Parathyroid adenoma (tissue), 2 donors: ENCODE data around the gene FYB2.

Experiments used
- H2AFZ ChIP-seq: fragments of 300-600 bp; sonication (generic); one replicate; pipeline ENCODE4 v1.7.0; 2017; ENCODE audit warnings: antibody characterized with exemption, mild to moderate bottlenecking
- H3K27ac ChIP-seq: fragments of 300-600 bp; sonication (generic); one replicate; pipeline ENCODE4 v1.7.0; 2017
- H3K27me3 ChIP-seq: fragments of 300-600 bp; sonication (generic); one replicate; pipeline ENCODE4 v1.7.0; 2017; ENCODE audit warnings: low read length; ENCODE audit not compliant: control insufficient read depth, insufficient read depth
- H3K36me3 ChIP-seq: fragments of 300-600 bp; sonication (generic); one replicate; pipeline ENCODE4 v1.7.0; 2017; ENCODE audit warnings: low read length; ENCODE audit not compliant: control insufficient read depth, insufficient read depth
- H3K4me1 ChIP-seq: fragments of 300-600 bp; sonication (generic); one replicate; pipeline ENCODE4 v1.7.0; 2017; ENCODE audit warnings: control low read depth
- H3K4me2 ChIP-seq: fragments of 300-600 bp; sonication (generic); one replicate; pipeline ENCODE4 v1.7.0; 2017; ENCODE audit warnings: low read length
- H3K4me3 ChIP-seq: fragments of 300-600 bp; sonication (generic); one replicate; pipeline ENCODE4 v1.7.0; 2017; ENCODE audit warnings: low read depth, low read length
- H3K79me2 ChIP-seq: fragments of 300-600 bp; sonication (generic); one replicate; pipeline ENCODE4 v1.7.0; 2017; ENCODE audit warnings: control low read depth
- H3K9ac ChIP-seq: fragments of 300-600 bp; sonication (generic); one replicate; pipeline ENCODE4 v1.7.0; 2017; ENCODE audit warnings: mild to moderate bottlenecking
- H3K9me3 ChIP-seq: fragments of 300-600 bp; sonication (generic); one replicate; pipeline ENCODE4 v1.7.0; 2017; ENCODE audit warnings: low read length; ENCODE audit not compliant: control insufficient read depth
- TF ChIP-seq, protein P1 (sequence below): fragments of 300-600 bp; sonication (generic); IDR thresholded peaks from one replicate; pipeline ENCODE4 v1.7.0; 2017; ENCODE audit warnings: antibody characterized with exemption, mild to moderate bottlenecking
- donor health status: primary hyperparathyroidism.

Gene FYB2

GRCh38 chr1:56821462-56821797 lies 2.2 kb upstream of the FYB2 start:
- H3K4me3 ChIP-seq = no peak overlapping the region
- no peak overlapping the region for H3K9ac ChIP-seq
- H3K27ac ChIP-seq = no peak overlapping the region
- no peaks in the 10 kb centered on the region for H3K9me3 ChIP-seq
- H3K4me2 ChIP-seq = no peak overlapping the region
- H2AFZ ChIP-seq = no peak overlapping the region
- no peaks in the 10 kb centered on the region for H3K4me1 ChIP-seq
- no peaks in the 10 kb centered on the region for H3K36me3 ChIP-seq
- H3K27me3 ChIP-seq = no peaks in the 10 kb centered on the region
- TF ChIP-seq, protein P1, sequence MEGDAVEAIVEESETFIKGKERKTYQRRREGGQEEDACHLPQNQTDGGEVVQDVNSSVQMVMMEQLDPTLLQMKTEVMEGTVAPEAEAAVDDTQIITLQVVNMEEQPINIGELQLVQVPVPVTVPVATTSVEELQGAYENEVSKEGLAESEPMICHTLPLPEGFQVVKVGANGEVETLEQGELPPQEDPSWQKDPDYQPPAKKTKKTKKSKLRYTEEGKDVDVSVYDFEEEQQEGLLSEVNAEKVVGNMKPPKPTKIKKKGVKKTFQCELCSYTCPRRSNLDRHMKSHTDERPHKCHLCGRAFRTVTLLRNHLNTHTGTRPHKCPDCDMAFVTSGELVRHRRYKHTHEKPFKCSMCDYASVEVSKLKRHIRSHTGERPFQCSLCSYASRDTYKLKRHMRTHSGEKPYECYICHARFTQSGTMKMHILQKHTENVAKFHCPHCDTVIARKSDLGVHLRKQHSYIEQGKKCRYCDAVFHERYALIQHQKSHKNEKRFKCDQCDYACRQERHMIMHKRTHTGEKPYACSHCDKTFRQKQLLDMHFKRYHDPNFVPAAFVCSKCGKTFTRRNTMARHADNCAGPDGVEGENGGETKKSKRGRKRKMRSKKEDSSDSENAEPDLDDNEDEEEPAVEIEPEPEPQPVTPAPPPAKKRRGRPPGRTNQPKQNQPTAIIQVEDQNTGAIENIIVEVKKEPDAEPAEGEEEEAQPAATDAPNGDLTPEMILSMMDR = no peak
- H3K79me2 ChIP-seq = no peaks in the 10 kb centered on the region

GRCh38 chr1:56820755-56821461 lies 1.7 kb upstream of the FYB2 start:
- Histone ChIP-seq H3K27ac (no peak overlapping the region), H3K9me3 (no peaks in the 10 kb centered on the region), H3K27me3 (no peaks in the 10 kb centered on the region), H3K9ac (no peak overlapping the region), H3K4me3 (no peak overlapping the region), H3K36me3 (no peaks in the 10 kb centered on the region), H3K4me1 (no peaks in the 10 kb centered on the region), H3K4me2 (no peak overlapping the region), H2AFZ (no peak overlapping the region), H3K79me2 (no peaks in the 10 kb centered on the region)
- TF ChIP-seq, protein P1 = peak; percentile 88

GRCh38 chr1:56817716-56818463 lies 1.3 kb downstream of the FYB2 start:
- H3K9ac ChIP-seq = no peak overlapping the region
- no peaks in the 10 kb centered on the region for H3K27me3 ChIP-seq
- no peak overlapping the region for H2AFZ ChIP-seq
- no peaks in the 10 kb centered on the region for H3K9me3 ChIP-seq
- no peaks in the 10 kb centered on the region for H3K79me2 ChIP-seq
- no peaks in the 10 kb centered on the region for H3K36me3 ChIP-seq
- TF ChIP-seq, protein P1 = no peak
- H3K4me1 ChIP-seq = no peaks in the 10 kb centered on the region
- H3K4me2 ChIP-seq = peak overlapping the region; percentile 76
- peak overlapping the region; percentile 61 for H3K4me3 ChIP-seq
- H3K27ac ChIP-seq = no peak overlapping the region

DNA sequence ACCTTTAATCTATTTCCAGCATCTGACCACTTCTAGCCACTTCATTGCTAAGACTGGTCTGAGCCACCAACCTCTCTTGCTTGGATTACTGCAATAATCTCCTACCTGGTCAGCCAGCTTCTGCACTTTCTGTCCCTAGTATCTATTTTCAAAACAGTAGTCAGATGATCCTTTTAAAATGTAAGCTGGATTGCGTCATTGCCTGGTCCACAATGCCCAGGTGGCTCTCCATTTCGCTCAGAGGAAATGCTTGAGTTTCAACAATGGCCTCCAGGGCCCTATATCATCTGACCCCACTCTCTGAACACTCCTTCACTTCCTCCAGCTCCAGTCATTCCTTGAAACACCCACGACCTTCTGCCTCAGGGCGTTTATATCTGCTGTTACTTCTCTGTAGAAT lies 2.3 kb downstream of the FYB2 start:
- H3K9ac ChIP-seq = no peak overlapping the region
- H3K9me3 ChIP-seq = no peaks in the 10 kb centered on the region
- no peaks in the 10 kb centered on the region for H3K4me1 ChIP-seq
- no peak overlapping the region for H3K27ac ChIP-seq
- no peaks in the 10 kb centered on the region for H3K27me3 ChIP-seq
- no peaks in the 10 kb centered on the region for H3K36me3 ChIP-seq
- H3K4me2 ChIP-seq = peak overlapping the region; percentile 27
- TF ChIP-seq, protein P1 = no peak
- H3K4me3 ChIP-seq = peak overlapping the region; percentile 8
- H3K79me2 ChIP-seq = no peaks in the 10 kb centered on the region
- H2AFZ ChIP-seq = no peak overlapping the region
